Endodermal cell (in vitro differentiated cells): ENCODE results near the gene PAX9. TPM values are rescaled to one million over a fixed set of nuclear protein-coding genes. Genes with fewer than 3 reads are reported as not detected.

ENCODE experiments used
- DNase-seq: peaks from one replicate; pipeline ENCODE4 v3.0.0-alpha.2; 2017
- H3K27ac ChIP-seq: 2 replicates; pipeline ENCODE4 v1.5.1; 2013; ENCODE audit warnings: mild to moderate bottlenecking, low read depth, low read length, moderate library complexity
- H3K27me3 ChIP-seq: 2 replicates; pipeline ENCODE4 v1.6.1; 2013; ENCODE audit warnings: mild to moderate bottlenecking, low read length, moderate library complexity; ENCODE audit not compliant: insufficient read depth, control insufficient read depth, poor library complexity, severe bottlenecking
- H3K36me3 ChIP-seq: 2 replicates; pipeline ENCODE4 v1.7.0; 2013; ENCODE audit warnings: mild to moderate bottlenecking, low read length, moderate library complexity; ENCODE audit not compliant: control insufficient read depth, insufficient read depth
- H3K4me1 ChIP-seq: one replicate; pipeline ENCODE4 v1.7.0; 2013; ENCODE audit warnings: low read length; ENCODE audit not compliant: control insufficient read depth, insufficient read depth
- H3K4me3 ChIP-seq: 2 replicates; pipeline ENCODE4 v1.5.1; 2013; ENCODE audit warnings: mild to moderate bottlenecking, low read length, moderate library complexity
- H3K9ac ChIP-seq: 2 replicates; pipeline ENCODE4 v1.6.1; 2013; ENCODE audit warnings: mild to moderate bottlenecking, low read length, moderate library complexity; ENCODE audit not compliant: poor library complexity, severe bottlenecking; ENCODE audit errors: extremely low read depth
- H3K9me3 ChIP-seq: 2 replicates; pipeline ENCODE4 v1.6.1; 2013; ENCODE audit warnings: mild to moderate bottlenecking, low read length, moderate library complexity; ENCODE audit not compliant: control insufficient read depth
- H3K27ac Mint-ChIP-seq: 2 replicates; pipeline ENCODE4 v1.8.0; 2020; ENCODE audit warnings: mixed read lengths
- H3K27me3 Mint-ChIP-seq: 2 replicates; pipeline ENCODE4 v1.8.0; 2021; ENCODE audit warnings: mild to moderate bottlenecking, mixed read lengths; ENCODE audit not compliant: insufficient read depth
- H3K36me3 Mint-ChIP-seq: 2 replicates; pipeline ENCODE4 v1.8.0; 2020; ENCODE audit warnings: low read depth, mixed read lengths
- H3K4me1 Mint-ChIP-seq: 2 replicates; pipeline ENCODE4 v1.8.0; 2020; ENCODE audit warnings: mixed read lengths
- H3K4me3 Mint-ChIP-seq: 2 replicates; pipeline ENCODE4 v1.8.0; 2020; ENCODE audit warnings: mild to moderate bottlenecking, moderate library complexity, mixed read lengths
- H3K9me3 Mint-ChIP-seq: 2 replicates; pipeline ENCODE4 v1.8.0; 2020; ENCODE audit warnings: mild to moderate bottlenecking, mixed read lengths
- WGBS, 2 experiments: methylation state at CpG; one replicate each; pipeline versions ENCODE4 v1.1.5 to v1.1.7; 2013; ENCODE audit warnings: missing lambda C conversion rate in 2 of 2, mixed read lengths in 1 of 2; ENCODE audit not compliant: insufficient coverage in 1 of 2, insufficient read length in 1 of 2; 5-methylcytosine and 5-hydroxymethylcytosine counted together
- total RNA-seq, 2 donors: library from RNA; stranded (reverse); fragmentation: NEBNext Ultra II Directional in 1 of 2; extraction: Animal tissue kit (Norgen Biotek cat#: 25700) in 1 of 2; gene quantifications; 2 replicates in 1 of 2; 3 replicates in 1 of 2; pipeline ENCODE4 v1.2.1, GENCODE V29; 2021
- TF ChIP-seq, protein P1 (sequence below): fragments of 200-600 bp; sonication (generic); conservative IDR thresholded peaks from 2 replicates; pipeline ENCODE4 v1.5.0; 2021; ENCODE audit warnings: antibody characterized with exemption, mild to moderate bottlenecking

Gene PAX9
- total RNA-seq, 2 donors from 2014 or later: 0.22 to 0.35 TPM

DNA sequence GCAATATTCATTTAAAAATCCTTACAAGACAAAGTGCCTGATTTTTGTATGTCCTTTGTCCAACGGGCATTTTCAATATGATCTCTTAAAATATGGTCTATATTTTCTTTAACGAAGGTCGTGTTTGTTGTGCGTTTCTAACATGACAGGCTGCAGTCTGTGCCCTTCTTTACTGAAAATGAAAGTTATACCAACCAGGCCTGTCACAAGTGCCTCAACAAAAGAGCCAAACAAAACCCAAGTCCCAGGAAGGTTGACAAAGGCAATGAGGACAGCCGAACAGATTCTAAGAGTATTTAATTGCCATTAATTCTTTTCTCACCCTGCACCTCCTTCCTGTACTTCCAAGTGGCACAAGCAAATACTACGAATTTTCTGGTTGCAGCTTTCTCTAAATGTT lies 13.9 kb downstream of the PAX9 start:
- peaks cover 39% of the 10 kb centered on the region for H3K27me3 Mint-ChIP-seq
- Histone ChIP-seq H3K27ac (no peak overlapping the region), H3K9ac (no peak overlapping the region), H3K4me3 (no peak overlapping the region), H3K36me3 (no peaks in the 10 kb centered on the region), H3K4me1 (no peaks in the 10 kb centered on the region), H3K27me3 (peaks cover 15% of the 10 kb centered on the region), H3K9me3 (no peaks in the 10 kb centered on the region)
- no peak for DNase-seq
- 84 to 86% methylated on average over 4 to 6 of the region's 6 CpGs for WGBS, 2 experiments
- H3K4me1 Mint-ChIP-seq: peaks cover 13% of the 10 kb centered on the region
- no peaks in the 10 kb centered on the region for H3K9me3 Mint-ChIP-seq
- H3K27ac Mint-ChIP-seq: no peak overlapping the region
- TF ChIP-seq, protein P1, sequence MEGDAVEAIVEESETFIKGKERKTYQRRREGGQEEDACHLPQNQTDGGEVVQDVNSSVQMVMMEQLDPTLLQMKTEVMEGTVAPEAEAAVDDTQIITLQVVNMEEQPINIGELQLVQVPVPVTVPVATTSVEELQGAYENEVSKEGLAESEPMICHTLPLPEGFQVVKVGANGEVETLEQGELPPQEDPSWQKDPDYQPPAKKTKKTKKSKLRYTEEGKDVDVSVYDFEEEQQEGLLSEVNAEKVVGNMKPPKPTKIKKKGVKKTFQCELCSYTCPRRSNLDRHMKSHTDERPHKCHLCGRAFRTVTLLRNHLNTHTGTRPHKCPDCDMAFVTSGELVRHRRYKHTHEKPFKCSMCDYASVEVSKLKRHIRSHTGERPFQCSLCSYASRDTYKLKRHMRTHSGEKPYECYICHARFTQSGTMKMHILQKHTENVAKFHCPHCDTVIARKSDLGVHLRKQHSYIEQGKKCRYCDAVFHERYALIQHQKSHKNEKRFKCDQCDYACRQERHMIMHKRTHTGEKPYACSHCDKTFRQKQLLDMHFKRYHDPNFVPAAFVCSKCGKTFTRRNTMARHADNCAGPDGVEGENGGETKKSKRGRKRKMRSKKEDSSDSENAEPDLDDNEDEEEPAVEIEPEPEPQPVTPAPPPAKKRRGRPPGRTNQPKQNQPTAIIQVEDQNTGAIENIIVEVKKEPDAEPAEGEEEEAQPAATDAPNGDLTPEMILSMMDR: no peak
- H3K36me3 Mint-ChIP-seq: no peaks in the 10 kb centered on the region
- H3K4me3 Mint-ChIP-seq: no peak overlapping the region

DNA sequence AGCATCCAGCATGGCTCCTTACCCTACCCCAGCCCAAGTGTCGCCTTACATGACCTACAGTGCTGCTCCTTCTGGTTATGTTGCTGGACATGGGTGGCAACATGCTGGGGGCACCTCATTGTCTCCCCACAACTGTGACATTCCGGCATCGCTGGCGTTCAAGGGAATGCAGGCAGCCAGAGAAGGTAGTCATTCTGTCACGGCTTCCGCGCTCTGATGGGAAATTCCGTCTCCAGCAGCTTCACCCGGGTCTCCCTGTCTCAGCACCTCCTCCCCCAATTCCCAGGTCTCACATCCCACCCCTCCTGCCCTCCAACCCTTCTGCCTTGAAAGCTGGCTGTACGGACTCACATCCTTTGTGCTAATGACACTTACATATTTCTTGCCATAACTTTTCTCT lies 14.6 kb downstream of the PAX9 start:
- WGBS, 2 experiments: 17 to 32% methylated on average over 1 to 10 of the region's 10 CpGs
- no peaks in the 10 kb centered on the region for H3K9me3 Mint-ChIP-seq
- peaks cover 8% of the 10 kb centered on the region for H3K27me3 ChIP-seq
- H3K4me1 ChIP-seq: no peaks in the 10 kb centered on the region
- H3K9ac ChIP-seq: no peak overlapping the region
- no peaks in the 10 kb centered on the region for H3K36me3 ChIP-seq
- peak overlapping the region; percentile 29 for H3K4me3 Mint-ChIP-seq
- no peaks in the 10 kb centered on the region for H3K36me3 Mint-ChIP-seq
- H3K4me3 ChIP-seq: no peak overlapping the region
- TF ChIP-seq, protein P1: no peak
- DNase-seq: peak; percentile 90
- no peaks in the 10 kb centered on the region for H3K9me3 ChIP-seq
- H3K27me3 Mint-ChIP-seq: peaks cover 34% of the 10 kb centered on the region
- no peak overlapping the region for H3K27ac Mint-ChIP-seq
- no peak overlapping the region for H3K27ac ChIP-seq
- peaks cover 16% of the 10 kb centered on the region for H3K4me1 Mint-ChIP-seq

DNA sequence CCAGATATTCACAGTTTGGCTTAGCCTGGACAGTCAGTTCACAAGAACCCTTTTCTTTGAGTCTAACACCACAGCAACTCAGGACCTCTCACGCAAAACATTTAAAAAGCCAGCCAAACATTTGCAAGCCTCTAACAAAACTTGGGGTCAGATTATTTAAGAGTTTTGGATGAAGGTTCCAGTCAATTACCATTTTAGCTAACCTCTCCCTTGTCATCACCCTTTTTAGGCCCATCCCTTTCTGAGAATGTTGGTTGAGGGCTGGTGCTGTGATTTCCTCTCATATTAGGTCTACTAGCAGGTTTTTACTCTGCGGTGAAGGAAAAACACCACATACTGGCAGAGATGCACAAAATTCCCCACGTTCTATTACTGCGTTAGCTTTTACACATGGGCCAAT lies 20.7 kb downstream of the PAX9 start:
- TF ChIP-seq, protein P1: no peak
- no peak overlapping the region for H3K27ac ChIP-seq
- no peak overlapping the region for H3K4me3 ChIP-seq
- peaks cover 2% of the 10 kb centered on the region for H3K4me1 ChIP-seq
- Mint-ChIP-seq H3K27me3 (peaks cover 8% of the 10 kb centered on the region), H3K9me3 (no peaks in the 10 kb centered on the region), H3K36me3 (no peaks in the 10 kb centered on the region), H3K4me3 (no peak overlapping the region), H3K27ac (no peak overlapping the region), H3K4me1 (peaks cover 42% of the 10 kb centered on the region)
- no peaks in the 10 kb centered on the region for H3K9me3 ChIP-seq
- no peak overlapping the region for H3K9ac ChIP-seq
- no peaks in the 10 kb centered on the region for H3K36me3 ChIP-seq
- H3K27me3 ChIP-seq: no peaks in the 10 kb centered on the region
- 96 to 100% methylated on average over 1 to 4 of the region's 4 CpGs for WGBS, 2 experiments
- DNase-seq: no peak
